ENCODE data around the gene CHD5.

CHD5 gene

GRCh38 chr1:6200188-6200809 is 20.2 kb upstream of the CHD5 start:
- DNase-seq: peak; percentile 66

DNA sequence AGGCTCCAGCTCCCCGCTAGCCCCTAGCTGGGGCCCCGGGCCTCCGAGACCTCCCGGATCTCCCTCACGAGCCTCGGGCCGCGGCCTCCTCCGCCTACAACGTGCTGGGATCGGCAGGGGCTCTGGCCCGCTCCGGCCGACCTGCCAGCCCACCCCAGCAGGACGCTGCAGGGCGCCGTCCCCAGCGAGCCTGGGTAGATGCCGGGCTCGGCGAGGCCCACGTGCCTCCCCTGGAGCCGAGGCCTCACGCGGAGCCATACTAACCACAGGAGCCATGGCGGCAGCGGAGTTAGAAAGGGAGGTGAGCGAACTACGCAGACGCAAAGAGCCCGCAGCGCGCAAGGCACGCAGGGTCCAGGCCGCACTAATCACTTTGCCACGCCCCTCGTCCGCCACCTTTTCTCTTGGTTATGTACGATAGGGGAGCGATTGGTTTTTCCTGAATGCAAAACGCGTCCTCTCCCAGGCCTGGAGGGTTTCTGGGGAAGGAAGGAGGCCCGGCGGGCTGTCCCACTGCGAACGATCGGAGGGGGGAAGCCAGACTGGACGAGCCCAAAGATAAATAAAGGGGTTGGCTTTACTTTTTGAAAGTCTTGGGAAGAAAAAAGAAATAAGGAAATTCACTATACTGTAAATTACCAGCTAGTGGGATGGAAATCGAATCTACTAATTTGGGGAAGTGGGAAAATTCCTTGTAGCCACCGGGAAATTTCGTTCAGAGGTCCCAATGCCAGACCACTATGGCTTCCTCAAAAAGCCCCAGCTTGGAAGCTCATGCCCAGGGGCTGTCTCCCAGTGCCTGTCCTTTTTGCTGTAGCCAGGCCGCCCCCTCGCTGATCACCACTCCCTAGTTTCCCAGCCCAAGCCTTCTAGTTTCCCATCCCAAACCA is 19.4 kb upstream of the CHD5 start, which contains the start of gene RPL22:
RPL22 (minus strand) TSS at position 298 of the 890 bp plus-strand sequence; CDS start at position 276, 22 bp downstream.
- DNase-seq: peak; percentile 100

DNA sequence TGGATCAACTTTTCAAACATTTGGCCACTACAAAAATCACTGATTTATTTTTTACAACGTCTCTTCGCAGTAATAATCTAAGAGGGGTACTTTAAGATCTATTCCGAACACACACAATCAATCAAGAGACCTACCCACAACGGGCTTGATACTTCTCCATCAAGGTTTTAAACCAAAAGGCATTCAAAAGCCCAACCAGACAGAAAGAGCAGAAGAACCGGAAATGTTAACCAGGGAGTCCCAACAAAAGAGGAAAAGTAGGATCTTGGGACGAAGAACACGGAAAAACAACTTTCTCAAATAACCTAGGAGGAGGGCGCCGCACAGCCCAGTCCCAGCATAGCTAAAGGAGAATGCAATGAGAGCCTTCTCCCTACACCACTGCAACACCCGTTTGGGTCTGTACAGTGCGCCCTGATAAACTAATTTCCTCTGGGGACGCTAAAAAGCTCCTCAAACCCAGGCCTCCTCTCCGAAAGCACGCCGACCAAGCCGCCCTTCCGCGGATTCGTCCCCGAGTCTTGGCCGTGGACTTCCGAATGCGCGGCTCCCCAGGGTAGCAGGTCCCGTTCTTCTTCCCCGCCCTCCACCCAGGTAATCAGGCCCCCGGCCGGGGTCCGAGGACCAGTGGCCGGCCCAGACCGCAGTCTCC is 18.7 kb upstream of the CHD5 start:
- no peak for DNase-seq

DNA sequence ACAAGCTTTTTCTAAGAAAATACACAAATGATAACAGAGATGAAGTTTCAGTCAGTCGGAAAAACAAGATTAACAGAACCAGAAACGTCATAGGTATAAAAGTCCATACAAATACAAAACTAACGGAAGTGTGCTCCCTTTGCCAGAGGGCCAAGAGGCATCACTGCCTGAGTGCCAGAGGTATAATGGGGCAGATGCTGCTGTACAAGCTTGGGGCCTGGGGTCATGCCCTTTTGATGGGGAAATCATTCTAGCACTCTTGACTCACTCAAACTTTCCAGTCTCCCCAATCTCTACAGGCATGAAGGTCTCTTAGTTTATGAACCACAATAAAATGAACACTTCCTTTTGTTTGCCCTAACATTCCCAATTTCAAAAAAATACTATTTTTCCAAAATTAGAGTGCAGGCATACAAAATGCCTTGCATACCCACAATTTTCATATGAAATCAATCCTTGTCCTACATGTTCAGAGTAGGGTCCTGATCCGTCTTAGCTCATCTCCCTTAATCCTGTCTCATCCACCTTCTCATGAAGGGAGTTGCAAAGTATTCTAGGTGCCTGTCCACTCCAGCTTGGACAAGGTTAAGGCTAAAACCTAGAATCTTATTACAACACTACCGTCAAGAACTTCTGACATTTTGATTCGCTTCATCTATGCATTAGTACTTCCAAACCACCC is 17.8 kb upstream of the CHD5 start:
- DNase-seq: no peak

DNA sequence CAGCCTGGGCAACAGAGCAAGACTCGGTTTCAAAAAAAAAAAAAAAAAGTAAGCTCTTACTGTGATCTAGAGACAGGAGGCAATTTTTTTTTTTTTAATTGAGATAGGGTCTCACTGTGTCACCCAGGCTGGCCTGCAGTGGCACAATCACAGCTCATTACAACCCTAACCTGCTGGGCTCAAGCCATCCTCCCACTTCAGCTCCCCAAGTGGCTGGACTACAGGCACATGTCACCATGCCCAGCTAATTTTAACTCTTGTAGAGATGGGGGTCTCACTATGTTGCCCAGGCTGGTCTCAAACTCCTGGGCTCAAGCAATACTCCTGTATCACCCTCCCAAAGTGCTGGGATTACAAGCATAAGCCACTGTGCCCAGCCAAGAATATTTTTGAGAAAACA is 11.8 kb upstream of the CHD5 start:
- no peak for DNase-seq

- no peak for DNase-seq
These were observed 8.3 kb upstream of the CHD5 start for GRCh38 chr1:6188466-6188865.

DNA sequence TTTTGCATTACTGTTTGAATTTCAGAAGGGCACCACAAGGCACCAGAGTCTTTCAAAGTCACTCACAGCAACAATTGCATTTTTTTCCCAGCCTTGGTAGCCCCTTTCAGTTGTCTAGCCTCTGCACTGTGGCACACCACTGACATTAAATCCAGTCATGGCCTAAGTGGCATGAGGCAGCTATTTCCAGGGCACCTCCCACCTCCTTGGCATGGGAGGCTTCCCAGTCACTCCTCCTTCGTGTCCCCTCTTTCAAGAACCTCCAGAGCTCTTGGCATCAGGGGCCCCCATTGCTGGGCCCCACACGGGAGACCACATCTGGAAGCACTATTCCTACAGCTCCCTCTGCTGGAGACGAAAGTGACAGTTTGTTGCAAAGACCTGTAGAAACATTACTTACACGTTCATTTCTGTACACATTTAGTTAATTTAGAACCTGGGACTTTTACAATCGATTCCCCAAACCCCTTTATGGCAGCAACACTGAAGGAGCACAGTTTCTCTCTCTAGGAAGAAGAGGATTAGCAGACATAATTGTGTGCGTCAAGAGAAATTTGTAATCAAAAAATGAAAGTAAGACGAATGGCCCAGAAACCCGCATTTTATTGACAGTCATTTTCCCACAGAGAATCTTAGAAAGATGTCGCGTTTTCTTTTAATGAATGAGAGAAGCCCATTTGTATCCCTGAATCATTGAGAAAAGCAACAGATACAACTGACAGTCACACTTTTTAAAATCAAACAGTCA is 5.7 kb upstream of the CHD5 start:
- no peak for DNase-seq

GRCh38 chr1:6185151-6185550 is 5.0 kb upstream of the CHD5 start:
- no peak for DNase-seq

DNA sequence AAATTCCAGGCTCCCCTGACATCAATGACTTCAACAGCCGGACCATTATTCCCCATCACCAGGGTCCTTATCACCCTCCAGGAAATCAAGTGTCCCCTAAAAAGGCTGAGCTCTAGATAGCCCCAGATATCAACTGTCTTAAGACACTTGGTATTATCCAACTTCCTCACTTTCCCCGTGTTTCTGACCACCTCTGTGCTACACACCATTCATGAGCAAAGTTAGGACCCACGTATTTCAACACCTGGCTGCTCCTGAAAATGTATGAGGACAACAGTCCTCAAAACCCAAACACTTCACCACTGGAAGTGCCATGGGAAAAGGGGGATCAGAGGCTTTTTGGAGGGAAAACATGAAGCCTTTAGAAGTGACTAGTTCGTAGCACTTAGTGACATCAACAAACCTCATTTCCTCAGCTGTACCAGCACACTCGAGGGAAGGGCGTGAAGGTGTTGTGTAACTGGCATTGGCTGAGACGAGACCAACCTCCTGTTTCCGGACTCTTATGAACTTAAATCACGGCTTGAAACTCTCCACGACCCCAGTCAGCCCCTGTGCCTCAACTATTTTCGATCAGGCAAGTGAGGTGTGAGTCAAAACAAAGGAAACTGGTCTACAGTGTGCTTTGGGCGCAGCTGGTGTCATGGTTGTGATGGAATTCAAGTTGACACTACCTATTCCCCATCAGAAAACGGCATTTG is 4.1 kb upstream of the CHD5 start:
- no peak for DNase-seq

GRCh38 chr1:6183520-6183989 is 3.4 kb upstream of the CHD5 start:
- DNase-seq: no peak

- DNase-seq: no peak
These were observed 1.2 kb upstream of the CHD5 start for GRCh38 chr1:6181347-6181770.

DNA sequence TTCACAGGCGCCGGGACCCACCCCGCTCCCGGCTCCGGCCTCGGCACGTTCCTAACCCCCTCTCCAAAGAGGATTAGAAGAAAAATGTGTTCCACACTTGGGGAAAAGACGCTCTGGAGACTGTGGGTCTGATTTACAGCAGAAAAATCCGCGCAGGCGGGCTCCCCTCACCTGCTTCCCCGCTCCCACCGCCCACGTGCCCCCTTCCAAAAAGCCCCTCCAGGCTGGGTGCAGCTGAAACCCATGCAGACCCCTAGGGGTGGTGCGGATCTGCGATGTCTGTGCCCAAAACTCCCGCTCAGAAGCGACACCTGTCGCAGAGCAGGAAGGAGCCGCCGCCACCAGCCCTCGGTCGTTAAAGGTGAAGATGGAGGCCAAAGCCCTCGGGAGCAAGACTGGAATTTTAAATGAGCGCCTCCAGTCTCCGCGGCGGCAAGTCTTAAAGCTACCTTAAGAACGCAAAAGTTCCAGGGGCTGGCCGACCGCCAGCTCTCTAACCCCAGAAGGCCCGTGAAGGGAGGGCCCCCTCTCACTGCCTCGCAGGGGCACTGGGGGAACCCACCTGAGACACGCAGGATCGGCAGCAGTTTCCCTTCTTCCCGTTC is 688 bp upstream of the CHD5 start:
- no peak for DNase-seq

DNA sequence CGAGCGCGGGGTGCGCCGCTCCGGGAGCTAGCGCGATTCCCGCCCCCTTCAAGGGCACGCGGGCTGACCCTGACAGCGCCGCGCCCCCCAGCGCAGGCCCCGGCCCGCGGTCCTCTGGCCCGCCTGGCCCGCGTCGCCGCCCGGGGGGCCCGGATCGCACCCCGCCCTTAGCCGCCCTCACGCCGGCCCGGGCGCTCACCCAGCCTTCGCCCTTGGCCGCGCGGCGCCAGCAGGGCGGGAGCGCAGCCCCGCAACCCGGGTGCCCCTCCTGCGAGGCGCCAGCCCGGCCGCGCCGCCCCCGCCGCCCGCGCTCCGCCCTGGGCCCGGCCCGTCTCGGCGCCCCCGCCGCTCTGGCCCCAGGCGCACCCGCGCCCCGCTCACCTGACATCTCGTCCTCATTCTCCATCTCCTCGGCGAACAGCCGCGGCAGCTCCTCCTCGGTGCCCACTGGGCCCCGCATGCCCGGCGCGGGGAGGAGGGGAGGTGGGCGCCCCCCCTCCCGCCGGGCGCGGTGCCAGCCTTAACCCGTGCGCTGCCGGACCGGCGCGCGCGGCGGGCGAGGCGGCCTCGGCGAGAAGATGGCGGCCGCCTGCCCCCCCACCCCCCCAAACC is 451 bp downstream of the CHD5 start:
- DNase-seq: no peak

GRCh38 chr1:6178751-6179563 is 1.2 kb downstream of the CHD5 start:
- no peak for DNase-seq

GRCh38 chr1:6177681-6178380 is 2.3 kb downstream of the CHD5 start:
- no peak for DNase-seq

DNA sequence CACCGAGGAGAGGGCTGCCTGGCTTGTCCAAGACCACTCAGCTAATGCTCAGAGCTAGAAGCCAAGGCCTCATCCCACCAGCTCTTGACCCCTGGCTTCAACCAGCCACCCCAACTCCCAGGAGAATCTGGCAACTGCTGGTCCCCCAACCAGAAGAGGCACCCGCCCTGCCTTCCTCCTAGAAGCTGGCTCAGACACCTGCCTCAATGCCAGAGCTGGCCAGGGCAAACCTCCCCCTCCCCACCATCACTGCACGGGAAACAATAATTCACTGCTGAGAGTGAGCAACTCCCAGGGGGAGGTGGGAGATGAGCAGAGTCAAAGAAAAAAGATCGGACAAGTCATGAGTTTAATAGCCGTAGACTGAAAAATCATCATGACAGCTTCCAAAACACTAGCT is 3.3 kb downstream of the CHD5 start:
- no peak for DNase-seq

GRCh38 chr1:6175411-6175828 is 4.7 kb downstream of the CHD5 start:
- DNase-seq: no peak

DNA sequence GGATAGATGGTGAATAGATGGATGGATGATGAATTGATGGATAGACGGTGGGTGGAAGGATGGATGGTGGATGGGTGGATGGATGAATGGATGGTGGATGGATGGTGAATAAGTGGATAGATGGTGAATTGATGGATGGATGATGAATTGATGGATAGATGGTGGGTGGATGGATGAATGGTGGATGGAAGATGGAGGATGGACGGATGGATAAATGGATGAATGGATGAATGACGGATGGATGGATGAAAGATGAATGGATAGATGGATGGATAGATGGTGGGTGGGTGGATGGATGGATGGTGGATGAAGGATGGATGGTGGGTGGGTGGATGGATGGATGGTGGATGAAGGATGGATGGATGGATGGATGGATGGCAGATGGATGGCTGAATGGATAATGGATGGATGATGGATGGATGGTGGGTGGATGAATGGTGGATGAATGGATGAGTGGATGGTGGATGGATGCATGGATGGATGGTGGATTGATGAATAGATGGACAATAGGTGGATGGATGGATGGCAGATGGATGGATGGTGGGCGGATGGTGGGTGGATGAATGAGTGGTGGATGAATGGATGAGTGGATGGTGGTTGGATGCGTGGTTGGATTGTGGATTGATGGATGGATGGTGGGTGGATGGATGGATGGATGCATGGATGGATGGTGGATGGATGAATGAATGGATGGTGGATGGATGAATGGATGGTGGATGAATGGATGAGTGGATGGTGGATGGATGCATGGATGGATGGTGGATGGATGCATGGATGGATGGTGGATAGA is 5.3 kb downstream of the CHD5 start:
- no peak for DNase-seq

Measured in NCI-H510A (cell line).